IMR-90 (cell line): ENCODE results near the gene NPAS2. TPM values are rescaled to one million over a fixed set of nuclear protein-coding genes. Genes with fewer than 3 reads are reported as not detected.

Experiments
- ATAC-seq: fragments of 200-7000 bp; cut with Tn5 transposase; 2 replicates; pipeline ENCODE4 v1.9.1; 2020; ENCODE audit warnings: low read depth, mild to moderate bottlenecking, moderate library complexity
- BruUV-seq: library from RNA; stranded (reverse); fragments of 400-500 nt; replicated peaks from 2 replicates; lab custom pipeline; 2021; lab: Mats Ljungman, UMichigan
- CTCF ChIA-PET: fragments of 300-600 bp; formaldehyde crosslinking; extraction: SDS; loops from one replicate; lab custom pipeline; 2021; ENCODE audit warnings: antibody characterized with exemption; lab: Yijun Ruan, JAX
- POLR2A ChIA-PET: fragments of 300-600 bp; sonication (Branson Sonifier 250); formaldehyde crosslinking; loops from one replicate; lab custom pipeline; 2022; ENCODE audit warnings: antibody characterized with exemption; ENCODE audit not compliant: unreplicated experiment; lab: Charles Lee
- DNase-seq: peaks from one replicate; pipeline ENCODE4 v3.0.0; 2013
- H2AFZ ChIP-seq: replicated peaks from 2 replicates; pipeline ENCODE3; 2013; ENCODE audit warnings: low read length, mild to moderate bottlenecking; ENCODE audit not compliant: poor library complexity
- H2AK5ac ChIP-seq: 2 replicates; pipeline ENCODE4 v1.6.1; 2013; ENCODE audit warnings: low read depth, low read length, inconsistent platforms
- H2AK9ac ChIP-seq: replicated peaks from 2 replicates; pipeline ENCODE3; 2013; ENCODE audit warnings: mild to moderate bottlenecking, low read depth, low read length, moderate library complexity; ENCODE audit not compliant: poor library complexity
- H2BK120ac ChIP-seq: 2 replicates; pipeline ENCODE4 v1.6.1; 2013; ENCODE audit warnings: low read depth, low read length, inconsistent platforms
- H2BK15ac ChIP-seq: 3 replicates; pipeline ENCODE4 v1.6.1; 2013; ENCODE audit warnings: low read depth, low read length, inconsistent platforms
- H2BK20ac ChIP-seq: 2 replicates; pipeline ENCODE4 v1.6.1; 2013; ENCODE audit warnings: low read depth, mild to moderate bottlenecking, inconsistent platforms, low read length, moderate library complexity
- H2BK5ac ChIP-seq: 2 replicates; pipeline ENCODE4 v1.6.1; 2013; ENCODE audit warnings: mild to moderate bottlenecking, low read depth, low read length, inconsistent platforms; ENCODE audit not compliant: poor library complexity, severe bottlenecking
- H3K14ac ChIP-seq: replicated peaks from 2 replicates; pipeline ENCODE4 v1.6.1; 2013; ENCODE audit warnings: low read depth, low read length, inconsistent platforms
- H3K18ac ChIP-seq: 2 replicates; pipeline ENCODE4 v1.6.1; 2013; ENCODE audit warnings: low read depth, low read length, control low read depth
- H3K23ac ChIP-seq: 2 replicates; pipeline ENCODE4 v1.6.1; 2013; ENCODE audit warnings: low read depth, low read length, inconsistent platforms
- H3K27ac ChIP-seq: 2 replicates; pipeline ENCODE4 v1.5.1; 2013; ENCODE audit warnings: mild to moderate bottlenecking, control low read depth, low read length; ENCODE audit not compliant: insufficient read depth
- H3K27me3 ChIP-seq: 2 replicates; pipeline ENCODE4 v1.6.1; 2013; ENCODE audit warnings: low read length; ENCODE audit not compliant: control insufficient read depth, insufficient read depth
- H3K36me3 ChIP-seq: 2 replicates; pipeline ENCODE4 v1.6.1; 2013; ENCODE audit warnings: low read length, mixed read lengths; ENCODE audit not compliant: control insufficient read depth, insufficient read depth
- H3K4ac ChIP-seq: 2 replicates; pipeline ENCODE4 v1.6.1; 2013; ENCODE audit warnings: low read depth, low read length, inconsistent platforms
- H3K4me1 ChIP-seq: 2 replicates; pipeline ENCODE4 v1.6.1; 2013; ENCODE audit warnings: low read length, mixed read lengths; ENCODE audit not compliant: control insufficient read depth, insufficient read depth
- H3K4me2 ChIP-seq: 2 replicates; pipeline ENCODE4 v1.6.1; 2013; ENCODE audit warnings: low read depth, mild to moderate bottlenecking, control low read depth, low read length, moderate library complexity
- H3K4me3 ChIP-seq: 2 replicates; pipeline ENCODE4 v1.5.1; 2013; ENCODE audit warnings: low read depth, mild to moderate bottlenecking, control low read depth, low read length, moderate library complexity; ENCODE audit not compliant: insufficient read depth
- H3K56ac ChIP-seq: 2 replicates; pipeline ENCODE4 v1.6.1; 2013; ENCODE audit warnings: low read length, inconsistent platforms; ENCODE audit not compliant: insufficient read depth; ENCODE audit errors: extremely low read depth
- H3K79me1 ChIP-seq, 2 experiments: 2 replicates each; pipeline ENCODE4 v1.6.1; 2013; ENCODE audit warnings: low read length in 2 of 2, inconsistent platforms in 1 of 2, low read depth in 1 of 2
- H3K9ac ChIP-seq: 2 replicates; pipeline ENCODE4 v1.6.1; 2013; ENCODE audit warnings: low read depth, low read length, control low read depth
- H3K9me1 ChIP-seq: 2 replicates; pipeline ENCODE4 v1.6.1; 2013; ENCODE audit warnings: low read length, inconsistent platforms; ENCODE audit not compliant: insufficient read depth
- H3K9me3 ChIP-seq: 2 replicates; pipeline ENCODE4 v1.6.1; 2013; ENCODE audit warnings: low read length; ENCODE audit not compliant: control insufficient read depth, insufficient read depth
- H4K20me1 ChIP-seq: 2 replicates; pipeline ENCODE4 v1.6.1; 2013; ENCODE audit warnings: low read length, inconsistent platforms; ENCODE audit not compliant: insufficient read depth
- H4K5ac ChIP-seq: 2 replicates; pipeline ENCODE4 v1.6.1; 2013; ENCODE audit warnings: mild to moderate bottlenecking, low read depth, low read length, control low read depth
- H4K8ac ChIP-seq, 2 experiments: 2 replicates each; pipeline ENCODE4 v1.6.1; 2013; ENCODE audit warnings: low read depth in 2 of 2, low read length in 2 of 2, control low read depth in 1 of 2, inconsistent platforms in 1 of 2
- H4K91ac ChIP-seq: 2 replicates; pipeline ENCODE4 v1.6.1; 2013; ENCODE audit warnings: low read depth, low read length, inconsistent platforms; ENCODE audit not compliant: insufficient read depth
- BHLHE40 ChIP-seq: fragments of 150-350 bp; IDR thresholded peaks from 2 replicates; pipeline ENCODE4 v1.6.1; 2016; ENCODE audit warnings: mild to moderate bottlenecking, low read depth, low read length
- CEBPB ChIP-seq: IDR thresholded peaks from 2 replicates; pipeline ENCODE4 v1.6.1; 2012; ENCODE audit warnings: low read depth, low read length, improper control_type of control experiment
- CHD1 ChIP-seq: IDR thresholded peaks from 2 replicates; pipeline ENCODE4 v1.6.1; 2012; ENCODE audit warnings: low read depth, low read length, improper control_type of control experiment
- FOS ChIP-seq: fragments of 150-350 bp; IDR thresholded peaks from 2 replicates; pipeline ENCODE4 v1.6.1; 2016; ENCODE audit warnings: low read depth, low read length
- MAFK ChIP-seq: IDR thresholded peaks from 2 replicates; pipeline ENCODE4 v1.6.1; 2012; ENCODE audit warnings: low read depth, low read length, improper control_type of control experiment
- MAZ ChIP-seq: IDR thresholded peaks from 2 replicates; pipeline ENCODE4 v1.6.1; 2012; ENCODE audit warnings: low read depth, mild to moderate bottlenecking, low read length, improper control_type of control experiment, moderate library complexity, borderline replicate concordance
- MXI1 ChIP-seq: IDR thresholded peaks from 2 replicates; pipeline ENCODE4 v1.6.1; 2012; ENCODE audit warnings: low read depth, mild to moderate bottlenecking, low read length, moderate library complexity, borderline replicate concordance
- NFE2L2 ChIP-seq: fragments of 150-350 bp; IDR thresholded peaks from 2 replicates; pipeline ENCODE4 v1.6.1; 2016; ENCODE audit warnings: low read depth, mild to moderate bottlenecking, low read length
- POLR2A ChIP-seq: IDR thresholded peaks from 2 replicates; pipeline ENCODE4 v1.6.1; 2012; ENCODE audit warnings: mild to moderate bottlenecking, low read depth, low read length
- RAD21 ChIP-seq: IDR thresholded peaks from 2 replicates; pipeline ENCODE4 v1.6.1; 2012; ENCODE audit warnings: low read length, improper control_type of control experiment
- RCOR1 ChIP-seq: IDR thresholded peaks from 2 replicates; pipeline ENCODE4 v1.6.1; 2012; ENCODE audit warnings: mild to moderate bottlenecking, low read length, improper control_type of control experiment; ENCODE audit not compliant: insufficient replicate concordance
- RFX5 ChIP-seq: IDR thresholded peaks from 2 replicates; pipeline ENCODE4 v1.8.0; 2012; ENCODE audit warnings: low read depth, mild to moderate bottlenecking, low read length, moderate library complexity
- SMC3 ChIP-seq: fragments of 150-350 bp; IDR thresholded peaks from 2 replicates; pipeline ENCODE4 v1.6.1; 2016; ENCODE audit warnings: low read depth, mild to moderate bottlenecking, antibody characterized with exemption, low read length, moderate library complexity
- WGBS, 2 experiments: methylation state at CpG; one replicate each; pipeline versions ENCODE4 v1.1.5 to v1.1.7; 2013; ENCODE audit warnings: missing lambda C conversion rate in 2 of 2; ENCODE audit not compliant: insufficient read length in 1 of 2; ENCODE audit errors: extremely low coverage in 2 of 2; 5-methylcytosine and 5-hydroxymethylcytosine counted together
- dilution Hi-C: fragments of 300-500 bp; cut with HindIII; formaldehyde crosslinking; loops from one replicate; pipeline ENCODE4 v1.14.3; 2018; ENCODE audit warnings: low sequenced_read_pairs; ENCODE audit not compliant: unreplicated experiment
- in situ Hi-C: fragments of 300-500 bp; cut with MboI; formaldehyde crosslinking; loops from 3 replicates; pipeline ENCODE4 v1.14.3; 2019; ENCODE audit warnings: low sequenced_read_pairs, inconsistent platforms, mixed read lengths
- intact Hi-C: fragments of 100-400 bp; cut with micrococcal nuclease; formaldehyde crosslinking; loops from 2 replicates; pipeline ENCODE4 v1.10.0; 2022
- polyA plus RNA-seq, 3 experiments: library from polyadenylated mRNA; depleted of rRNA; stranded (reverse); fragments of >200 nt; gene quantifications; 2 replicates each; pipeline ENCODE4 v1.2.3, GENCODE V29; 2012; ENCODE audit warnings: low replicate concordance in 1 of 3
- total RNA-seq: library from RNA; depleted of rRNA; stranded (reverse); fragments of >200 nt; gene quantifications from 2 replicates; pipeline ENCODE4 v1.2.3, GENCODE V29; 2012
- TF ChIP-seq, protein P1 (sequence below): fragments of 150-350 bp; IDR thresholded peaks from 2 replicates; pipeline ENCODE4 v1.6.1; 2017; ENCODE audit warnings: mild to moderate bottlenecking, antibody characterized with exemption, low read length, low read depth
- TF ChIP-seq, protein P2 (sequence below): conservative IDR thresholded peaks from 2 replicates; pipeline ENCODE4 v1.5.1; 2012; ENCODE audit warnings: mild to moderate bottlenecking, low read depth, low read length, improper control_type of control experiment
- TF ChIP-seq, protein P3 (sequence below): fragments of 150-350 bp; IDR thresholded peaks from 2 replicates; pipeline ENCODE4 v1.6.1; 2016; ENCODE audit warnings: low read depth, mild to moderate bottlenecking, low read length, moderate library complexity, borderline replicate concordance

NPAS2 gene
- total and polyA plus RNA-seq, 2 of the 4 experiments (the other 2 are of a cell fraction): 5.2 to 14.8 TPM

DNA sequence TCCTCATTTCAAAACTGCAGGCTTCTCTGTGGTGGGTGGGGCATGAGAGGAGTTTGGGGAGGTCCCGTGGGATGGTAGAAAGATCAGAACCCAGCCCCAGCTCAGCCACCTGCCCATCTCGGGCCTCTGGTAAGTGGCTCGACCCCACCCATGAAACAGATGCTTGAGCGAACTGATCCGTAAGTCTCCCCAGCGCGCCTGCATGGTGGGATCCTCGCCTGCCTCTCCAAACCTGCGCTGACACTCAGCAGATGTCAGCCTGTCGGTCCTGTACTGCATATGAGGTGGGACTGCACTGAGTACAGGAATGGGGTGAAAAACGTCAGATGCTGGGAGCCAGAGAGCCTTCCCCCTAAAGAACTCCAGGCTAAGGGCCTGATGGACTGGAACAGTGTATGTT lies 166.2 kb downstream of the NPAS2 start:
- no peak overlapping the region for H3K18ac ChIP-seq
- 90% methylated on average over 2 of the region's 11 CpGs; no CpG with 5 or more reads in 1 of the 2 experiments for WGBS, 2 experiments
- ATAC-seq: no peak
- no peak overlapping the region for H4K91ac ChIP-seq
- POLR2A ChIA-PET: no interaction called here
- BruUV-seq: no TSS peak
- no peaks in the 10 kb centered on the region for H3K9me3 ChIP-seq
- no peaks in the 10 kb centered on the region; the same call in 1 of the 2 replicates for H4K20me1 ChIP-seq
- dilution Hi-C loops: no loop called here
- H3K36me3 ChIP-seq: peaks cover 12% of the 10 kb centered on the region
- H3K27ac ChIP-seq: no peak overlapping the region
- H2BK20ac ChIP-seq: no peak overlapping the region
- H3K27me3 ChIP-seq: no peaks in the 10 kb centered on the region
- H3K4ac ChIP-seq: no peak overlapping the region
- no peak overlapping the region for H3K9ac ChIP-seq
- H2BK15ac ChIP-seq: no peak overlapping the region
- CTCF ChIA-PET: interaction anchor here (2.5 kb wide), 1 partner anchor 255 kb away, joined by 13 read pairs; no protein-coding TSS in a partner anchor
- H2AK5ac ChIP-seq: no peak overlapping the region
- no peak for DNase-seq
- no peak overlapping the region for H3K56ac ChIP-seq
- no peak overlapping the region for H2BK5ac ChIP-seq
- in situ Hi-C loops: no loop called here
- H4K5ac ChIP-seq: no peak overlapping the region
- H3K79me1 ChIP-seq: no peaks in the 10 kb centered on the region
- H2BK120ac ChIP-seq: no peak overlapping the region
- intact Hi-C loops: loop anchor here (10.0 kb wide), 1 partner anchor 561 kb away; no protein-coding TSS in a partner anchor
- 0 out of 2 replicates have a peak, but pooled peaks cover 2% of the 10 kb centered on the region for H3K4me1 ChIP-seq
- H3K23ac ChIP-seq: no peak overlapping the region
- no peak for TF ChIP-seq RCOR1
- TF ChIP-seq, protein P1, sequence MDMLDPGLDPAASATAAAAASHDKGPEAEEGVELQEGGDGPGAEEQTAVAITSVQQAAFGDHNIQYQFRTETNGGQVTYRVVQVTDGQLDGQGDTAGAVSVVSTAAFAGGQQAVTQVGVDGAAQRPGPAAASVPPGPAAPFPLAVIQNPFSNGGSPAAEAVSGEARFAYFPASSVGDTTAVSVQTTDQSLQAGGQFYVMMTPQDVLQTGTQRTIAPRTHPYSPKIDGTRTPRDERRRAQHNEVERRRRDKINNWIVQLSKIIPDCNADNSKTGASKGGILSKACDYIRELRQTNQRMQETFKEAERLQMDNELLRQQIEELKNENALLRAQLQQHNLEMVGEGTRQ: no peak
- TF ChIP-seq CHD1: no peak
- no peak for TF ChIP-seq FOS
- no peak for TF ChIP-seq MAZ
- no peak for TF ChIP-seq SMC3
- no peak for TF ChIP-seq NFE2L2
- TF ChIP-seq MAFK: no peak
- no peak for TF ChIP-seq CEBPB
- TF ChIP-seq MXI1: no peak
- TF ChIP-seq RFX5: no peak
- no peak for TF ChIP-seq RAD21
- no peak for TF ChIP-seq BHLHE40
- TF ChIP-seq, protein P2, sequence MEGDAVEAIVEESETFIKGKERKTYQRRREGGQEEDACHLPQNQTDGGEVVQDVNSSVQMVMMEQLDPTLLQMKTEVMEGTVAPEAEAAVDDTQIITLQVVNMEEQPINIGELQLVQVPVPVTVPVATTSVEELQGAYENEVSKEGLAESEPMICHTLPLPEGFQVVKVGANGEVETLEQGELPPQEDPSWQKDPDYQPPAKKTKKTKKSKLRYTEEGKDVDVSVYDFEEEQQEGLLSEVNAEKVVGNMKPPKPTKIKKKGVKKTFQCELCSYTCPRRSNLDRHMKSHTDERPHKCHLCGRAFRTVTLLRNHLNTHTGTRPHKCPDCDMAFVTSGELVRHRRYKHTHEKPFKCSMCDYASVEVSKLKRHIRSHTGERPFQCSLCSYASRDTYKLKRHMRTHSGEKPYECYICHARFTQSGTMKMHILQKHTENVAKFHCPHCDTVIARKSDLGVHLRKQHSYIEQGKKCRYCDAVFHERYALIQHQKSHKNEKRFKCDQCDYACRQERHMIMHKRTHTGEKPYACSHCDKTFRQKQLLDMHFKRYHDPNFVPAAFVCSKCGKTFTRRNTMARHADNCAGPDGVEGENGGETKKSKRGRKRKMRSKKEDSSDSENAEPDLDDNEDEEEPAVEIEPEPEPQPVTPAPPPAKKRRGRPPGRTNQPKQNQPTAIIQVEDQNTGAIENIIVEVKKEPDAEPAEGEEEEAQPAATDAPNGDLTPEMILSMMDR: no peak
- TF ChIP-seq, protein P3, sequence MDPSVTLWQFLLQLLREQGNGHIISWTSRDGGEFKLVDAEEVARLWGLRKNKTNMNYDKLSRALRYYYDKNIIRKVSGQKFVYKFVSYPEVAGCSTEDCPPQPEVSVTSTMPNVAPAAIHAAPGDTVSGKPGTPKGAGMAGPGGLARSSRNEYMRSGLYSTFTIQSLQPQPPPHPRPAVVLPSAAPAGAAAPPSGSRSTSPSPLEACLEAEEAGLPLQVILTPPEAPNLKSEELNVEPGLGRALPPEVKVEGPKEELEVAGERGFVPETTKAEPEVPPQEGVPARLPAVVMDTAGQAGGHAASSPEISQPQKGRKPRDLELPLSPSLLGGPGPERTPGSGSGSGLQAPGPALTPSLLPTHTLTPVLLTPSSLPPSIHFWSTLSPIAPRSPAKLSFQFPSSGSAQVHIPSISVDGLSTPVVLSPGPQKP: no peak
- no peak for TF ChIP-seq POLR2A
- no peak overlapping the region for H2AFZ ChIP-seq
- no peak overlapping the region for H3K14ac ChIP-seq
- H3K9me1 ChIP-seq: 0 out of 2 replicates have a peak, but pooled peaks cover 2% of the 10 kb centered on the region
- H3K4me3 ChIP-seq: no peak overlapping the region
- no peak overlapping the region for H4K8ac ChIP-seq
- H3K4me2 ChIP-seq: no peak overlapping the region
- H2AK9ac ChIP-seq: no peak overlapping the region
